ENCODE results near the gene TSEN2. TPM values are rescaled to one million over a fixed set of nuclear protein-coding genes. Genes with fewer than 3 reads are reported as not detected.

Gene TSEN2
- polyA plus RNA-seq, 4 donors: 18.9 to 28.0 (median 22.1) TPM

- DNase-seq (ENCODE audit: low read depth in 4 of 4, low spot score in 3 of 4): no peak
Observed at GRCh38 chr3:12579456-12579855, 95.2 kb downstream of the TSEN2 start.

GRCh38 chr3:12579905-12580304 is 95.6 kb downstream of the TSEN2 start:
- no peak for DNase-seq (ENCODE audit: low read depth in 4 of 4, low spot score in 3 of 4)

- no peak for DNase-seq (ENCODE audit: low read depth in 4 of 4, low spot score in 3 of 4)
Observed at GRCh38 chr3:12582730-12583129, 98.5 kb downstream of the TSEN2 start.

Other genes starting within 250 kb of the TSEN2 start
- gene PPARG, start 195.4 kb upstream of the TSEN2 start, polyA plus RNA-seq (ENCODE audit: insufficient read length in 4 of 4): 10 to 100 TPM; 26.8 to 51.6 (median 32.3) TPM
- gene MKRN2OS, start 61.0 kb downstream of the TSEN2 start, polyA plus RNA-seq (ENCODE audit: insufficient read length in 4 of 4): 1 to 10 TPM in 2 of 4 donors, under 1 TPM in 2; 0.67 to 2.4 (median 1.3) TPM
- gene MKRN2, start 72.6 kb downstream of the TSEN2 start, polyA plus RNA-seq (ENCODE audit: insufficient read length in 4 of 4): 10 to 100 TPM; 45.3 to 51.9 (median 46.8) TPM
- gene RAF1, start 179.6 kb downstream of the TSEN2 start, polyA plus RNA-seq (ENCODE audit: insufficient read length in 4 of 4): 100 to 1,000 TPM in 3 of 4 donors, 10 to 100 TPM in 1; 99.4 to 144 (median 112) TPM

Data from left renal pelvis (tissue), 4 donors.